Tibial artery (tissue), 4 donors: ENCODE measurements around the gene THOC7.

Experiments used
- DNase-seq, 2 donors: peaks; one replicate each; pipeline ENCODE4 v3.0.0-alpha.2; 2019
- H3K27ac ChIP-seq, 2 donors: fragments of 200-600 bp; sonication (generic) in 1 of 2; 1 replicate in 1 of 2; 2 replicates in 1 of 2; pipeline ENCODE4 v1.5.1; 2018 to 2019; ENCODE audit warnings: mild to moderate bottlenecking in 1 of 2
- H3K27me3 ChIP-seq, 2 donors: fragments of 200-600 bp; sonication (generic) in 1 of 2; one replicate each; pipeline versions ENCODE4 v1.5.1 to v1.6.0; 2016 to 2019
- H3K36me3 ChIP-seq, 3 donors: fragments of 200-600 bp; sonication (generic) in 2 of 3; one replicate each; pipeline ENCODE4 v1.5.1; 2016 to 2019; ENCODE audit warnings: mild to moderate bottlenecking in 2 of 3
- H3K4me1 ChIP-seq, 4 donors: fragments of 200-600 bp; sonication (generic) in 2 of 4; 1 replicate in 3 of 4; 2 replicates in 1 of 4; pipeline ENCODE4 v1.5.1; 2016 to 2019
- H3K4me3 ChIP-seq, 2 donors: fragments of 200-600 bp; sonication (generic) in 1 of 2; 1 replicate in 1 of 2; 2 replicates in 1 of 2; pipeline ENCODE4 v1.5.1; 2018 to 2019; ENCODE audit warnings: mild to moderate bottlenecking in 2 of 2
- H3K9me3 ChIP-seq, 3 donors: fragments of 200-600 bp; sonication (generic) in 1 of 3; one replicate each; pipeline ENCODE4 v1.5.1; 2016 to 2019
- CTCF ChIP-seq, 2 experiments: fragments of 200-600 bp in 1 of 2; fragments of 450-650 bp in 1 of 2; IDR thresholded peaks; one replicate each; pipeline ENCODE4 v1.5.1; 2017 to 2019; ENCODE audit warnings: antibody characterized with exemption in 2 of 2, mild to moderate bottlenecking in 1 of 2, moderate library complexity in 1 of 2
- intact Hi-C: fragments of 100-400 bp; cut with DNase I; formaldehyde crosslinking; loops from one replicate; pipeline ENCODE4 v1.15.0; 2023; ENCODE audit warnings: low total_unique reads

Gene THOC7

GRCh38 chr3:63910891-63911290 lies 47.3 kb upstream of the THOC7 start:
- Histone ChIP-seq H3K4me1 (peaks cover 0 to 40% (median 21%) of the 10 kb centered on the region in 4 donors), H3K9me3 (no peaks in the 10 kb centered on the region), H3K27me3 (no peaks in the 10 kb centered on the region), H3K27ac (peak overlapping the region; percentile 95 to 99), H3K36me3 (peaks cover 0 to 5% (median 0%) of the 10 kb centered on the region in 3 donors), H3K4me3 (peak overlapping the region; percentile 84 to 98)
- intact Hi-C loops = loop anchor here (5.0 to 10.0 kb wide), 2 partner anchors 49 to 84 kb away; partner anchors contain the start of genes ATXN7 and THOC7
- no peak for TF ChIP-seq CTCF (IDR thresholded peaks at IDR 0.05)
- no peak for DNase-seq

- Histone ChIP-seq H3K27me3 (no peaks in the 10 kb centered on the region), H3K36me3 (peaks cover 0 to 4% (median 0%) of the 10 kb centered on the region in 3 donors), H3K4me1 (peaks cover 0 to 40% (median 20%) of the 10 kb centered on the region in 4 donors), H3K4me3 (no peak overlapping the region), H3K9me3 (no peaks in the 10 kb centered on the region), H3K27ac (no peak overlapping the region)
- no peak for DNase-seq
- no peak for TF ChIP-seq CTCF (IDR thresholded peaks at IDR 0.05)
- intact Hi-C loops = loop anchor here (5.0 to 10.0 kb wide), 2 partner anchors 48 to 85 kb away; partner anchors contain the start of genes ATXN7 and THOC7
Measured at GRCh38 chr3:63910001-63910400, 46.4 kb upstream of the THOC7 start.

- no peaks in the 10 kb centered on the region for H3K9me3 ChIP-seq
- intact Hi-C loops = no loop called here
- no peak for TF ChIP-seq CTCF (IDR thresholded peaks at IDR 0.05)
- H3K27ac ChIP-seq = no peak overlapping the region
- no peak overlapping the region for H3K4me3 ChIP-seq
- H3K36me3 ChIP-seq = peaks cover 0 to 4% (median 0%) of the 10 kb centered on the region in 3 donors
- DNase-seq = no peak
- peaks cover 0 to 38% (median 17%) of the 10 kb centered on the region in 4 donors for H3K4me1 ChIP-seq
- no peaks in the 10 kb centered on the region for H3K27me3 ChIP-seq
Measured at GRCh38 chr3:63909431-63909830, 45.8 kb upstream of the THOC7 start.

GRCh38 chr3:63908776-63909175 lies 45.2 kb upstream of the THOC7 start:
- no peaks in the 10 kb centered on the region for H3K9me3 ChIP-seq
- no peak overlapping the region for H3K4me3 ChIP-seq
- no peaks in the 10 kb centered on the region for H3K27me3 ChIP-seq
- DNase-seq = no peak
- intact Hi-C loops = no loop called here
- H3K27ac ChIP-seq = no peak overlapping the region
- no peak for TF ChIP-seq CTCF (IDR thresholded peaks at IDR 0.05)
- peaks cover 0 to 37% (median 13%) of the 10 kb centered on the region in 4 donors for H3K4me1 ChIP-seq
- H3K36me3 ChIP-seq = peaks cover 0 to 4% (median 0%) of the 10 kb centered on the region in 3 donors

- no peak for DNase-seq
- Histone ChIP-seq H3K27ac (peak overlapping the region in 1 of 2 donors; percentile 16), H3K27me3 (no peaks in the 10 kb centered on the region), H3K4me1 (peaks cover 0 to 37% (median 7%) of the 10 kb centered on the region in 4 donors), H3K9me3 (no peaks in the 10 kb centered on the region), H3K36me3 (peaks cover 0 to 4% (median 0%) of the 10 kb centered on the region in 3 donors), H3K4me3 (no peak overlapping the region)
- intact Hi-C loops = no loop called here
- no peak for TF ChIP-seq CTCF (IDR thresholded peaks at IDR 0.05)
Measured at GRCh38 chr3:63908081-63908736, 44.6 kb upstream of the THOC7 start.
